ENCODE measurements around the gene TBC1D4.

GRCh38 chr13:75479102-75479740 is 2.7 kb downstream of the TBC1D4 start:
- TF ChIP-seq CTCF (IDR thresholded peaks at IDR 0.05; ENCODE audit: insufficient read depth, low read depth, low read length): no peak
- TF ChIP-seq EZH2 (IDR thresholded peaks at IDR 0.05; ENCODE audit: insufficient read depth, low read length): no peak

All from astrocyte (in vitro differentiated cells and primary cell).